ENCODE results near the gene NUFIP2.

Gene NUFIP2

DNA sequence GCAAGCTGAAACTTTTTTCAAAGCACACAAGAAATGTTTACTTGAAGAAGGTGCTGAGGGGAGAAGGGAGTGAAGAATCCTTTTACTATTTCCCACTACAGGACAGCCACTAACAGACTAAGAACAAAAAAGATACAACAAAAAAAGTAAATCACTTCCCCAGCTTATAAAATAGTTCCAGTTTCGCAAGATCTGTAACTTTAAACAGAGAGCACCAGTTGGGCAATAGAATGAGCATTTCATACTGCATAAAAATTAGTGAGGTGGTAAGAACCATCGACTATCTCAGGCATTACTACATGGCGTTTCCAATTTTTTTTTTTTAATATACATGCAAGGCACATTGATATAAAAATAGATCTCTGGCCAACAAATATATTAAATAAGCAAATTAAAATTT, 36.2 kb downstream of the NUFIP2 start:
- H2AK5ac ChIP-seq (ENCODE audit: low read length) = no peak overlapping the region
- no peak overlapping the region for H2BK5ac ChIP-seq (ENCODE audit: low read depth, low read length, poor library complexity)
- H3K14ac ChIP-seq (ENCODE audit: low read length) = no peak overlapping the region
- H3K27me3 ChIP-seq (ENCODE audit: insufficient read depth, low read length) = no peaks in the 10 kb centered on the region
- no peaks in the 10 kb centered on the region for H3K79me2 ChIP-seq (ENCODE audit: control insufficient read depth, insufficient read depth, low read length, poor library complexity)
- H2AFZ ChIP-seq (ENCODE audit: insufficient read depth, low read length, poor library complexity) = no peak overlapping the region
- no peak overlapping the region for H4K12ac ChIP-seq (ENCODE audit: low read depth, low read length)
- DNase-seq = no peak
- H3K9ac ChIP-seq (ENCODE audit: low read length) = no peak overlapping the region
- no peak overlapping the region for H4K91ac ChIP-seq (ENCODE audit: low read depth, low read length)
- H2BK120ac ChIP-seq (ENCODE audit: insufficient read depth, low read length, poor library complexity) = no peak overlapping the region
- no peaks in the 10 kb centered on the region for H3K9me3 ChIP-seq (ENCODE audit: insufficient read depth, low read depth, low read length)
- WGBS (ENCODE audit: extremely low coverage, insufficient coverage, insufficient read length) = no CpG with 5 or more reads among the region's 3 CpGs
- no peak overlapping the region for H3K4me2 ChIP-seq (ENCODE audit: low read length)
- no peaks in the 10 kb centered on the region for H3K79me1 ChIP-seq (ENCODE audit: low read length)
- no peak overlapping the region for H3K4me3 ChIP-seq (ENCODE audit: low read depth, low read length)
- H2BK12ac ChIP-seq (ENCODE audit: low read length) = no peak overlapping the region
- no peak overlapping the region for H3K23ac ChIP-seq (ENCODE audit: low read length)
- no peak overlapping the region for H3K4ac ChIP-seq (ENCODE audit: low read depth, low read length)
- H3K18ac ChIP-seq (ENCODE audit: low read length) = no peak overlapping the region
- H3K27ac ChIP-seq (ENCODE audit: low read depth, low read length) = no peak overlapping the region
- H3K36me3 ChIP-seq (ENCODE audit: control insufficient read depth in 1 of 2, insufficient read depth in 2 of 2, low read length in 2 of 2) = peaks cover 3 to 11% of the 10 kb centered on the region in 2 experiments
- H3K4me1 ChIP-seq (ENCODE audit: control insufficient read depth in 1 of 2, insufficient read depth in 2 of 2, low read length in 2 of 2) = no peaks in the 10 kb centered on the region
- H4K8ac ChIP-seq (ENCODE audit: low read depth, low read length) = no peak overlapping the region

DNA sequence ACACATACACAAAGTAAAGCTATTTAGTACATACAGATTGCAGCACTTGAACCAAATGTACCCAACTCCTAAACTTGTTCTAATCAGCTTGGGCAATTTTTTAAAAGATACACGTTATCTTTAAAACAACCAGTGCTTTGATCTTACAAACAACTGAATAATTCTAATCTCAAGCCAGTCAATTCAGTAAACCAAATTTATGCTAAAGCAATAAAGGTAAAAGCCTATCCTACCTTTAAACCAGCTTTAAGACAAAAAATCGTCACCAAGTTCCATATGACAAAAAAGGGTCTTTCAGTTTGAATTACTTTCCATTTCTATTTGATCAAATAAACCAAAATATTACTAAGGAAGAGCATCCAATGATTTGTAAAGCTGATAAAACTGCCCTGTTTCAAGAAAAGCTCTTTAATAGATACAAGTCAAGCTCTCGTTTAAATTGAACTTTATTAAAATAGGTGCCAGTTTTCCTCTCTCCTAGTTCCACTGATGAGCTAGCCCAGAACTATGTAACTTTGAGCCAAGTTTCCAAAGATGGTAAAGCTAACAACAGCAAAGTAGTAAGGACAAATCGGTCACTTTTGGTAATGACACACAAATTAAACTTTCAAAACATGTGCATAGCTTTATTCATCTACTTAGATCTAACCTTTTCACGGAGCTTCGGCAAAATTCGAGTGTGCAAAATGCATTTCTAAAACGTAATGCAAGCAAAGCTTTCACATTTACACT, 37.0 kb downstream of the NUFIP2 start:
- no CpG with 5 or more reads among the region's 8 CpGs for WGBS (ENCODE audit: extremely low coverage, insufficient coverage, insufficient read length)
- H3K14ac ChIP-seq (ENCODE audit: low read length) = no peak overlapping the region
- H3K27ac ChIP-seq (ENCODE audit: low read depth, low read length) = no peak overlapping the region
- H3K4me2 ChIP-seq (ENCODE audit: low read length) = no peak overlapping the region
- no peaks in the 10 kb centered on the region for H3K79me2 ChIP-seq (ENCODE audit: control insufficient read depth, insufficient read depth, low read length, poor library complexity)
- peaks cover 3 to 7% of the 10 kb centered on the region in 2 experiments for H3K36me3 ChIP-seq (ENCODE audit: control insufficient read depth in 1 of 2, insufficient read depth in 2 of 2, low read length in 2 of 2)
- H3K9me3 ChIP-seq (ENCODE audit: insufficient read depth, low read depth, low read length) = no peaks in the 10 kb centered on the region
- no peak overlapping the region for H3K18ac ChIP-seq (ENCODE audit: low read length)
- DNase-seq = no peak
- H3K4me3 ChIP-seq (ENCODE audit: low read depth, low read length) = no peak overlapping the region
- H3K4ac ChIP-seq (ENCODE audit: low read depth, low read length) = no peak overlapping the region
- peaks cover 0 to 2% of the 10 kb centered on the region in 2 experiments for H3K4me1 ChIP-seq (ENCODE audit: control insufficient read depth in 1 of 2, insufficient read depth in 2 of 2, low read length in 2 of 2)
- peaks cover 2% of the 10 kb centered on the region for H3K79me1 ChIP-seq (ENCODE audit: low read length)
- no peak overlapping the region for H4K12ac ChIP-seq (ENCODE audit: low read depth, low read length)
- H4K91ac ChIP-seq (ENCODE audit: low read depth, low read length) = no peak overlapping the region
- no peaks in the 10 kb centered on the region for H3K27me3 ChIP-seq (ENCODE audit: insufficient read depth, low read length)
- H3K9ac ChIP-seq (ENCODE audit: low read length) = no peak overlapping the region
- H2AFZ ChIP-seq (ENCODE audit: insufficient read depth, low read length, poor library complexity) = no peak overlapping the region
- no peak overlapping the region for H4K8ac ChIP-seq (ENCODE audit: low read depth, low read length)
- no peak overlapping the region for H2BK12ac ChIP-seq (ENCODE audit: low read length)
- no peak overlapping the region for H2AK5ac ChIP-seq (ENCODE audit: low read length)
- H2BK5ac ChIP-seq (ENCODE audit: low read depth, low read length, poor library complexity) = no peak overlapping the region
- no peak overlapping the region for H2BK120ac ChIP-seq (ENCODE audit: insufficient read depth, low read length, poor library complexity)
- no peak overlapping the region for H3K23ac ChIP-seq (ENCODE audit: low read length)

DNA sequence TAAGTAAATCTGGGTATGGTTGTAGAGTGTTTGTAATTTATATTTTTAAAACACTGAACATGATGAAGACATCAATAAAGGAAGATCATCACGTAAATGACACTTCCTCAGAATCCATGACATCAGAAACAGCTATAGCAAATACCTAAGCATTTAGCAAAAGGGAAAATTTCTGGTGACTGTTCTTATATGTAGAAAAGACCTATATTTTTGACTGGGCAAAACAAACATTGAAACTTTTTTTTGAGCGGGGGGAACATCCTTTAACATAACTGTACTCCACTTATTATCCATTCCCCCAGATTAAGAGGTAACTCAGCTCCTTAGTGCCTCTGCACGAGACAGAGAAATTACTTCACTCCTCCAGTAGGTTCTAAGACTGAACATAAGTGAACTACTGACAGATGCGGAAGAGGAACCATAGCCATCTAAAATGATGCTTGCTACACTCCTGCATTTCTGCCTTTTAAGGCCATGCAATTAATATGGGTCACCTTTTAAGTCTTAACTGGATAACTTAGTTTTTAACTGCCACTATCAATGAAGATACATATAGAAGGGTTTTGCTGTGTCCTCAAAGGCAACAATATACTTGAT, 37.9 kb downstream of the NUFIP2 start:
- H3K14ac ChIP-seq (ENCODE audit: low read length) = no peak overlapping the region
- no peak overlapping the region for H3K4ac ChIP-seq (ENCODE audit: low read depth, low read length)
- H2BK5ac ChIP-seq (ENCODE audit: low read depth, low read length, poor library complexity) = no peak overlapping the region
- H3K79me2 ChIP-seq (ENCODE audit: control insufficient read depth, insufficient read depth, low read length, poor library complexity) = no peaks in the 10 kb centered on the region
- no peak overlapping the region for H2AFZ ChIP-seq (ENCODE audit: insufficient read depth, low read length, poor library complexity)
- peak in 1 of 2 donors; percentile 25 for DNase-seq
- no peak overlapping the region for H3K18ac ChIP-seq (ENCODE audit: low read length)
- WGBS (ENCODE audit: extremely low coverage, insufficient coverage, insufficient read length) = no CpG with 5 or more reads among the region's 4 CpGs
- H2BK120ac ChIP-seq (ENCODE audit: insufficient read depth, low read length, poor library complexity) = no peak overlapping the region
- H2BK12ac ChIP-seq (ENCODE audit: low read length) = no peak overlapping the region
- H3K4me3 ChIP-seq (ENCODE audit: low read depth, low read length) = no peak overlapping the region
- no peak overlapping the region for H2AK5ac ChIP-seq (ENCODE audit: low read length)
- no peak overlapping the region for H3K9ac ChIP-seq (ENCODE audit: low read length)
- H3K23ac ChIP-seq (ENCODE audit: low read length) = no peak overlapping the region
- H3K9me3 ChIP-seq (ENCODE audit: insufficient read depth, low read depth, low read length) = no peaks in the 10 kb centered on the region
- no peak overlapping the region for H4K12ac ChIP-seq (ENCODE audit: low read depth, low read length)
- H3K36me3 ChIP-seq (ENCODE audit: control insufficient read depth in 1 of 2, insufficient read depth in 2 of 2, low read length in 2 of 2) = peaks cover 3 to 7% of the 10 kb centered on the region in 2 experiments
- no peaks in the 10 kb centered on the region for H3K27me3 ChIP-seq (ENCODE audit: insufficient read depth, low read length)
- no peak overlapping the region for H4K8ac ChIP-seq (ENCODE audit: low read depth, low read length)
- H3K27ac ChIP-seq (ENCODE audit: low read depth, low read length) = no peak overlapping the region
- peaks cover 3% of the 10 kb centered on the region for H3K79me1 ChIP-seq (ENCODE audit: low read length)
- no peak overlapping the region for H3K4me2 ChIP-seq (ENCODE audit: low read length)
- no peak overlapping the region for H4K91ac ChIP-seq (ENCODE audit: low read depth, low read length)
- peaks cover 2% of the 10 kb centered on the region in 2 experiments for H3K4me1 ChIP-seq (ENCODE audit: control insufficient read depth in 1 of 2, insufficient read depth in 2 of 2, low read length in 2 of 2)

DNA sequence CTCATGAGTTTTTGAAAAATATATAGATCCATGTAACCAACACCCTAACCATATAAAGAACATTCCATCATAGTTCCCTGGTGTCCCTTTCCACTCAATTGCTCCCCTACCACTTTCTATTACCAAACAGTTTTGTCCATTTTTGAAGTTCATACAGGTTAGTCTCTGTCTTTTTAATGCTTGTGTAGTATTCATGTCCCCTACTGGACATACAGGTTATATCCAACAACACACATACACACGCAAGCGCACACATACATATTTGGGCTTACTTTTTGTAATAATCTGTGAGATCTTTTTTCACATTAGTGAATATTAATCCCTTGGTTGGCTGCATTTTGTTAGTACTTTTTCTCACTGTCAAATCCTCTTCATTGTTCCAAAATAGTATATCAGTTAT, 40.9 kb downstream of the NUFIP2 start:
- H2AFZ ChIP-seq (ENCODE audit: insufficient read depth, low read length, poor library complexity) = no peak overlapping the region
- peaks cover 0 to 4% of the 10 kb centered on the region in 2 experiments for H3K36me3 ChIP-seq (ENCODE audit: control insufficient read depth in 1 of 2, insufficient read depth in 2 of 2, low read length in 2 of 2)
- no peak overlapping the region for H2BK5ac ChIP-seq (ENCODE audit: low read depth, low read length, poor library complexity)
- H3K4ac ChIP-seq (ENCODE audit: low read depth, low read length) = no peak overlapping the region
- H3K27ac ChIP-seq (ENCODE audit: low read depth, low read length) = no peak overlapping the region
- no peak overlapping the region for H4K12ac ChIP-seq (ENCODE audit: low read depth, low read length)
- H2BK120ac ChIP-seq (ENCODE audit: insufficient read depth, low read length, poor library complexity) = no peak overlapping the region
- no peak overlapping the region for H3K4me3 ChIP-seq (ENCODE audit: low read depth, low read length)
- H2BK12ac ChIP-seq (ENCODE audit: low read length) = no peak overlapping the region
- H3K4me2 ChIP-seq (ENCODE audit: low read length) = no peak overlapping the region
- H3K18ac ChIP-seq (ENCODE audit: low read length) = no peak overlapping the region
- H3K4me1 ChIP-seq (ENCODE audit: control insufficient read depth in 1 of 2, insufficient read depth in 2 of 2, low read length in 2 of 2) = peaks cover 11 to 14% of the 10 kb centered on the region in 2 experiments
- no peak overlapping the region for H3K14ac ChIP-seq (ENCODE audit: low read length)
- no peak overlapping the region for H3K23ac ChIP-seq (ENCODE audit: low read length)
- no peak overlapping the region for H4K91ac ChIP-seq (ENCODE audit: low read depth, low read length)
- H3K79me2 ChIP-seq (ENCODE audit: control insufficient read depth, insufficient read depth, low read length, poor library complexity) = peaks cover 2% of the 10 kb centered on the region
- H3K27me3 ChIP-seq (ENCODE audit: insufficient read depth, low read length) = no peaks in the 10 kb centered on the region
- H4K8ac ChIP-seq (ENCODE audit: low read depth, low read length) = no peak overlapping the region
- whole genome bisulfite sequencing (ENCODE audit: extremely low coverage, insufficient coverage, insufficient read length) = no CpG with 5 or more reads among the region's 2 CpGs
- H2AK5ac ChIP-seq (ENCODE audit: low read length) = no peak overlapping the region
- H3K9me3 ChIP-seq (ENCODE audit: insufficient read depth, low read depth, low read length) = peaks cover 1% of the 10 kb centered on the region
- no peak for DNase-seq
- H3K9ac ChIP-seq (ENCODE audit: low read length) = no peak overlapping the region
- peaks cover 5% of the 10 kb centered on the region for H3K79me1 ChIP-seq (ENCODE audit: low read length)
